GM19238 (cell line): ENCODE data around the gene STON1.
"Not testable (repeated sequence)": the region's sequence is repeated elsewhere in the genome, so short reads cannot be mapped to it uniquely, and the experiment has no call there.

Source experiments
- DNase-seq: peaks from one replicate; pipeline ENCODE4 v3.0.0; 2011; ENCODE audit warnings: low spot score; ENCODE audit not compliant: insufficient read length

Gene STON1, protein sequence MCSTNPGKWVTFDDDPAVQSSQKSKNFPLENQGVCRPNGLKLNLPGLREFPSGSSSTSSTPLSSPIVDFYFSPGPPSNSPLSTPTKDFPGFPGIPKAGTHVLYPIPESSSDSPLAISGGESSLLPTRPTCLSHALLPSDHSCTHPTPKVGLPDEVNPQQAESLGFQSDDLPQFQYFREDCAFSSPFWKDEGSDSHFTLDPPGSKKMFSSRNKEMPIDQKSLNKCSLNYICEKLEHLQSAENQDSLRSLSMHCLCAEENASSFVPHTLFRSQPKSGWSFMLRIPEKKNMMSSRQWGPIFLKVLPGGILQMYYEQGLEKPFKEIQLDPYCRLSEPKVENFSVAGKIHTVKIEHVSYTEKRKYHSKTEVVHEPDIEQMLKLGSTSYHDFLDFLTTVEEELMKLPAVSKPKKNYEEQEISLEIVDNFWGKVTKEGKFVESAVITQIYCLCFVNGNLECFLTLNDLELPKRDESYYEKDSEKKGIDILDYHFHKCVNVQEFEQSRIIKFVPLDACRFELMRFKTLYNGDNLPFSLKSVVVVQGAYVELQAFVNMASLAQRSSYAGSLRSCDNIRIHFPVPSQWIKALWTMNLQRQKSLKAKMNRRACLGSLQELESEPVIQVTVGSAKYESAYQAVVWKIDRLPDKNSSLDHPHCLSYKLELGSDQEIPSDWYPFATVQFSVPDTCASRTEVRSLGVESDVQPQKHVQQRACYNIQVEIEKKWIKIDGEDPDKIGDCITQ

DNA sequence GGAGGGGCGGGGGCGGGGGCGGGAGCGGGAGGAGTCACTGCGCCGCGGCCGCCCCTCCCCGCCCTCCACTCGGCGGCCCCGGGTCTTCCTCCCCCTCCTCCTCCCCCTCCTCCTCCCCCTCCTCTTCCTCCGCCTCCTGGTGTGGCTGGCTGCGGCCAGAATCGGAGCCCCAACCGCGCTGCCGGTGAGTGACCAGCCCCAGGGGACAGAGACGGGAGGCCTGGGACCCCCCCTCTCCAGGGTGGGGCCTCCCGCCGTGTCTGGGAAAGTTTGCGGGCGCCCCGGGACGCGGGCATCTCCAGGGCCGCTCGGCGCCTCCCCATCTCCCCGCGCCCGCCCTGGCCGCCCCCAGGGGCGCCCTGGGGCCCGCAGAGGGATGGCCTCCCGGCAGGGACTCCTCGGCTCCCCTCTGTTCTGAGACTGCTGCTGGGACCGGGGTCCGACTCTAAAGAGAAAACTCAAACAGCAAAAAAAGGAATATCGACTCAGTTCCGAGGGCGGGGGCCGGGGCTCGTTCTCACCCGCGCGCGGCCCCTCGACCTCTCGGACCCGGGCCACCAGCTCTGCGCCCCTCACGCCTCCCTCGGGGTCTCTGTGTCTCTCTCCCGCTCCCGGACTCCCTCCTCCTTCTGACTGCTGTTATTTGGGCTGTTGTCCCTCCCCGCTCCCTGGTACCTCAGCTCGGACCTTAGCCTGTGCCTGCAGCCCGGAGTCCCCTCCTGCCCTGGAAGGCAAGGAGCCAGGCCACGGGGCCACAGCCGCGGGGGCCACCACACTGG lies at the start of gene STON1:
TSS of gene STON1 (plus strand) at position 122 of the 779 bp plus-strand sequence. CDS start 50,480 bp downstream, outside the sequence.
- DNase-seq = peak; percentile 27

DNA sequence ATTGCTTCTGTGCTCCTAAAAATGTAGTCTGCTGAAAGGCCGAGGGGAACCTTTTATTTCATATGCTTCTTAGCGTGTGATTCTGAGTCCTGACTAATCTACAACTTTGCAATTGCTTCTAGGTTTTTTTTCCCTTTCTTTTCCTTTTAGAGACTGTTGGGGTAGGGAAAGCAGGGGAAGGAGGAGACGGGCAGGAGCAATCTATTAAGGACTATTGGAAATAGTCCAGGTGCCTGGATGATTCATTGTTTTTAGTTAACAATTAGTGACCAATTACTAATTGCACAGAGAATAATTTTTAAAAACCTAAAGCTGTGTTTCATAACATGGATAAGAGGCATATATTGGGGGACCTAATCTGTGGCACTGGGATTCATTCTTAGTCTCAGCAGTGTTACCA lies 49.4 kb upstream of the STON1 start:
- no peak for DNase-seq

DNA sequence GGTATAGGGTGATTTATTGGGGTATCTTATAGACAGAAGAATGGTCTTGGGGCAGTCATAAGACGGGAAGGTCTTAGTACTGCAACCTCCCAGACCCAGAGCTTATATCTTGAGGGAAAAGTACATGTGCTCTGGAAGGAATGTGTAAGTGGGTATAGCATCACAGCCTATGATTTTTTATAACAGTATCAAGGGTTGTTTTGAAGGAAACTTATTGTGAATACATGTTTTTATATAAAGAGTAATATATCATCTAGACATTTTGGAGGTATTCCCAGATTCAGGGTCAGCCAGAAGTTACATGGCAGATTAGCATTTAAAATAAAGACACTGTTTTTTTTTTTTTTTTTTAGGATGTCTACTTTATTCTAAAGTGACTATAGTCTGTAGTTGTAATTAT lies 47.6 kb upstream of the STON1 start:
- no peak for DNase-seq

DNA sequence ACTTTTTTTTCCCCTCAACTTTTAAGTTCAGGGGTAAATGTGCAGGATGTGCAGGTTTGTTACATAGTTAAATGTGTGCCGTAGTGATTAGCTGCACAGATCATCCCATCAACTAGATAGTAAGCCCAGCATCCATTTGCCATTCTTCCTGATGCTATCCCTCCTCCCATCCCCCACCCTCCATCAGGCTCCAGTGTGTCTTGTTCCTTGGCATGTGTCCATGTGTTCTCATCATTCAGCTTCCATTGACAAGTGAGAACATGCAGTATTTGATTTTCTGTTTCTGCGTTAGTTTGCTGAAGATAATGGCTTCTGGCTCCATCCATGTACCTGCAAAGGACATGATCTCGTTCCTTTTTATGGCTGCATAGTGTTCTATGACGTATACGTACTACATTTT lies 47.2 kb upstream of the STON1 start:
- no peak for DNase-seq

DNA sequence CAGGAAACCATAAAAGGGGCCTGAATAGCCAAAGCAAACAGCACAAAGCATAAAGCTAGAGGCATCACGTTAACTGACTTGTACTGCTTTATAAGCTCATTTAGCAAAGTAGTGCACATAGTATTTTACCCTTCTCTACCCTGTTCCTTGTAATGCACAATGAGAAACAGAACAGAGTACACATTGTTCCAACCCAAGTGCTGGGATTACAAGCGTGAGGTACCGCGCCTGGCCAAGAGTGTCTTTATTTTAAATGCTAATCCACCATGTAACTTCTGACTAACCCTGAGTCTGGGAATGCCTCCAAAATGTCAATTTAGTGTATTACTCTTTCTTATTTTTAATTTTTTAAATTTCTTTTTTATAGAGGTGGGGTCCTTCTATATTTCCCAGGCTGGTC lies 46.4 kb upstream of the STON1 start:
- no peak for DNase-seq

DNA sequence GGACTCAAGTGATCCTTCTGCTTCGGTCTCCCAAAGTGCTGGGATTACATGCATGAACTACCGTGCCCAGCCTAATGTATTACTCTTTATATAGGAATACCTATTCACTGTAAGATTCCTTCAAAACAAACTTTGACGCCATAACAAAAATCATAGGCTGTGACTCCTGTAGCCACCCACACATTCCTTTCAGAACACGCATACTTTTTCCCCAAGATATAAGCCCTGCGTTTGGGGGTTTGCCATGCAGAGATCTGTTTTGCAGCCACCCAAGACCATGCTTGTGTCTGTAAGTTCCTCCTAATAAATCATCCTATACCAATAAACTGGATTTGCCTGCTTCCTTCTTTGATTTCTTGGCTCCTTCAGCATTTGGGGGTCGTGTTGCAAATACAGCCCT lies 46.0 kb upstream of the STON1 start:
- DNase-seq = no peak

DNA sequence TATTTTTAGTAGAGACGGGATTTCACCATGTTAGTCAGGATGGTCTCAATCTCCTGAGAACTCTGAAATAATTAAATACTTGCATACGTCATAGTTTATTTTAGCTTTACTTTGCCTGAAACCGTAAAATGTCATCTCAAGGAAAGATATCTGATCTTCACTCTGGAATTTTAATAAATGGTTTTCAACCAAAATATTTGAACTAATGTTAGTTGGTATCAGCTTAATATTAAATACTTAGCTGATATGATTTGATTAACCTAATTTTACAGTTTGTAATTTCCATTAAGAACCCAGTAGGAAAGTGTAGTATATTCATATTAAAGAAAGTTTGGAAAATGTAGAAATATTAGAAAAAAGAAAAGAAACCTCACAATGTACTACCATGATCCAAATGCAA lies 41.4 kb upstream of the STON1 start:
- DNase-seq = no peak

DNA sequence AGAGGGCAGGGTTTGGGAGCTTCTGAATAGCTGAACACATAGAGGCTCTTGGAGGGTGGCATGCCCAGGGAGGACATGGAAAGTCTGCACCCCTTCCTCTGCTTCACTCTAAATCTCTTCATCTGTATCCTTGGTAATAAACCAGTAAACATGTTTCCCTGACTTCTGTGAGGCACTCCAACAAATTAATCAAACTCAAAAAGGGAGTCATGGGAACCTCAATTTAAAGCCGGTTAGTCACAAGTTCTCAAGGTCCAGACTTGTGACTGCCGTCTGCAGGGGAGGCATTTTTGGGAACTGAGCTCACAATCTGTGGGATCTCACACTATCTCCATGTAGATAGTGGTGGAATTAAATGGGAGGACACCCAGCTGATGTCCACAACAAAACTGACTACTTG lies 33.1 kb upstream of the STON1 start:
- DNase-seq = no peak

DNA sequence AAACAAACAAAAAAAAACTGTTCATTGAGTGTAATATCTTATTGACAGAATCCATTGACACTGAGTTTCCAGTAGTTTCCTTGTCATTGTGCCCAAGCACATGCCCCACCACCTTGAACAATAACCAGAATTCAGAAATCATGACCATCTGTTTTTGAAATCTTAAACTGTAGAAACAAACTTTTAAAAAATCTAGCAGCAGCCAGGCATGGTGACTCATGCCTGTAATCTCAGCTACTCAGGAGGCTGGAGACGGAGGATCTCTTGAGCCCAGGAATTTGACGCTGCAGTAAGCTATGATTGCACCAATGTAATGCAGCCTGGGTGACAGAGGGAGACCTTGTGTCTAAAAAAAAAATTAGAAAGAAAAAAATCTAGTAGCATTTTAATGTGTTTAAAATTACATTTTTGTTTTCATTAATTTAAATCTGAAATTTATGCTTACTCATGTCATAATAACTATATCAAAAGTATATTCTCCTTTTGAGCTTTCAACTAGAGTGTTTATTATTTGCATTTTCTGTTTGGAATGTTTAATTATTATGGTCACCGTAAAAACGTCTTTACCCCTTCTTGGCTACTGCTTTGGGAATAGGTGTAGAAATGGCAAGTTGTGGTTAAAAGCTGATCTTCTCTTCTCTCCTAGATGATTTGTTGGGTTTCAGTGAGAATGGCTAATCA lies 25.2 kb upstream of the STON1 start:
- DNase-seq = no peak

DNA sequence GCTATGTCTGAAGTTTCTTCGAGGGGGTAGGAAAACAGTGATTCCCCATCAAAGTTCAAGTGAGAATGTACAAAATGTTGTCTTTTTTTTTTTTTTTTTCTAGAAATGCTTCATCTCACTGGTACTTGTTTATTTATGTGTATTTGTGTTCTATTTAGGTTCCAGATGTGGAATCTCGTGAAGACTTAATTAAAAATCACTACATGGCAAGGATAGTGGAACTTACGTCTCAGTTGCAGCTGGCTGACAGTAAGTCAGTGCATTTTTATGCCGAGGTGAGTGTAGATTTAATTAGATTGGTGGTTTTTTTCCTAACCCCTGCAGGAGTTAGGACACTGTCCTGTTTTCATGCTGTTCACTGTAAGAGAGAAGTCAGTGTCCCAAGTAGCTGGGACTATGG lies 22.8 kb upstream of the STON1 start:
- no peak for DNase-seq

DNA sequence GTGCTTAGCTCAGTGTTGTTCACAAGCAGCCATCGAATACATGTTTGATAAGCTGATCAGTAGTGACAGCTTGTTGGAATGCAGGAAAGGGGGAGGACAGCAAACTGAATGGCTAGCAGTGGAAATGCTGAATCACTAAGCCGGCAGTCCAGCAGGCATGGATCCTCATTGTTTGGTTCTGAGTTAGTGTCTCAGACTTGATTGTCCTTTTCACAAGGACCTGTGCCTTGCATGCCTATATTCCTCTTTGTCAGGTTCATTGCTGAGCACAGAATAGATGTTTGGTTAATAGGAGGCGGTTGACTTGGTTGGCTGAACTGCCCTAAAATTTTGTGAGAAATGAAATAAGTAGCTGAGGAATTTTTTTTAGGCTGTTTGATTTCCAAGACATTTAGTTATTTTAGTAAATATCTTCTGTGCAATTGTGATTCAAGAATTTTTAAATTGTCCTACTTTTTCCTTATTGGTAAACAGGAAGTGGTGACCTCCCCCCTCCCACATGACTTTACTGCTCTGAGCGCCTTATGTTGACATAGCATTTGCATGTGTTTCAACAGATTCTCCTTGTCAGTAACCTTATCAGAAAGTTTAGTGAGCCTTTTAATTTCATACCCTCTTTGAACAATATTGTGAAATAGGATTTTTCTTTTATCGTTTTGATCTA lies 21.4 kb upstream of the STON1 start:
- DNase-seq = no peak

DNA sequence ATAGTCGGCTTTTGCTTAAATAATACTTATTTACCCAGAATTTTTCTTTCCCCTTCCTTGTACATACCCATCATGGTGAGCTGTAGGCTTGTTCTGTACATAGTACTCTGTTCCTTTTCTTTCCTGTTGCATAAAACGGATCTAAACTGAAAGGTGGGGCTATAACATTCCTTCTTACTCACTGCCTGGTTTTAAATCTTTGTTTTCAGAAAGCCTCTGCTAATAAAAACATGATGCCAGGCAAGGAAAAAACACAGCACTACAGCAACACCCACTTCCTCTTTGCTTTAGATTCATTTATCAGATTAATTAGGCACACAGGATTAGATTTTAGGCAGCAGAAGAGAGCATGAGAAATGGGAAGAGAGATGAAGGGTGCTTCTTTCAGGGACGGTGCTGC lies 19.6 kb upstream of the STON1 start:
- DNase-seq = no peak

DNA sequence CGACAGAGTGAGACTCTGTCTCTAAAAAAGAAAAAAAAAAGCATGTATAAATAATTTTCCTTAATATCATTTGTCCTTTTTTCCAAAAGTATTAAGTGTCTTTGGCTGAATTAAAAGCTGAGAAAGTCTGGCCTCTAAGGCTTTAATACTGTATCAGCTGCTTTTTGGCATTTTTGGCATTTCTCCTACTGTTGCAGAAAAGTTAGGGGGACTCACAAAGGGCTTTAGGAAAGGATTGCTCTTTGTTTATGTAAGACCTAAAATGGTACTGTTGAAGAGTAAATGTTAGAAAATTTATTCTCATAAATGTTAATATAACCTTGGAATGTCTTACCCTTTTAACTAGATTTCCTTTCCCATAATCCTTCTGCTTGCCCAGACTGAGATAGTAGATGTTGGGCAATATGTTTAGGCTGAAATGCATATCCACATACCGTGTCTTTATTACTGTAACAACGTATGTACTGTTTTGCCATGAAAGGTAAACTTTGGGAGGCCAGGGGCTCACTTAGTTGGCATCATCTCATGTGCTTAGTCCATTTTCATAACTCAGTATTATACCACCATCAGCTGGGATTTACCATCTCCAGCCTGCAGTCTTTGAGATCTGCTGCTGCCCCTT lies 18.0 kb upstream of the STON1 start:
- DNase-seq = no peak

DNA sequence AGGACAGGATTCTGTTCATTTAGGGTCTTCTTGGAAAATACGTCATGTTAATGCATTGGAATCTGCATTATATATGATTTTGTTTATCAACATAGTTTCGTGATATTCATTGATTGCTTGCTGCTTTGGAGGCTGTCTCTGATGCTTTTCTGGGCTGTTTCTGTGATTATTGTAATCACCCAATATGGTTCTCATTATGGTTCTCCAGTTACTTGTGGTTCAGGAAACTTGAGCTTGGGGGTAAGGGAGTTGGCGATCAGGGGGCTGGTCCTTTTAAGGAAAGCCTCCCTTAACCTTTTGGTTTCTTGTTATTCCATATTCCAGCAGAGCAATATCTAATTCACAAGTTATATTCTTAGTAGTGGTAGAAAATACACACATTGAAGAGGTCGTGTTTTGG lies 17.4 kb upstream of the STON1 start:
- DNase-seq = no peak

DNA sequence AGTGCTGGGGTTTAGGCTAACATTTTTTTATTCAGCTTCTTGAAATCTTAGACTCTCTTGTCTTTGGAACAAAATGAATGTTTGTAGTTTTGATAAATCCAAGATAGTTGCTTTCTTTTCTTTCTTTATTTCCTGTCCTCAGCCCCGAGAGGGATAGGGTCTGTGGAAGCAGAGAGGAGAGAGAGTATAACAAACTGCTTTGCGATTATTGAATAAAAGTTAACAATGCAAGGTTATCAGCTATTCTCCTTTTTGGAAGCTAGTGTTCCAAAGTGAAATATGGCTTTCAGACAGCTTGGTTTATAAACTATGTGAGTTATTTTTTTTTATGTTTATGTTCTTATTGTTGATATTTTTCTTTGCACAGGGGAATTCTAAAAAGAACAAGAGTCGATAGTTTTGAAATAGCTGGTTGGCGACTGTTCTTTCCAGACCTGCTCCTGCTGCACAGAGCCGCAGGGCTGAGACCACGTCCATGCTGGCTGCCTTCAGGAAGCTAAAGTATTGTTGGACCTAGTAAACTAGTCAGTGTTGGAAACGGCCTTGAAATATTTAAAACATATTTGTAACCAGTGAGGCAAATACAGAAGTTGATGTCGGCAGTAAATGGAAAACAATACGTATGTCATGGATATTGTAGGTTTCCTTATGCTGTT lies 15.5 kb upstream of the STON1 start:
- no peak for DNase-seq

DNA sequence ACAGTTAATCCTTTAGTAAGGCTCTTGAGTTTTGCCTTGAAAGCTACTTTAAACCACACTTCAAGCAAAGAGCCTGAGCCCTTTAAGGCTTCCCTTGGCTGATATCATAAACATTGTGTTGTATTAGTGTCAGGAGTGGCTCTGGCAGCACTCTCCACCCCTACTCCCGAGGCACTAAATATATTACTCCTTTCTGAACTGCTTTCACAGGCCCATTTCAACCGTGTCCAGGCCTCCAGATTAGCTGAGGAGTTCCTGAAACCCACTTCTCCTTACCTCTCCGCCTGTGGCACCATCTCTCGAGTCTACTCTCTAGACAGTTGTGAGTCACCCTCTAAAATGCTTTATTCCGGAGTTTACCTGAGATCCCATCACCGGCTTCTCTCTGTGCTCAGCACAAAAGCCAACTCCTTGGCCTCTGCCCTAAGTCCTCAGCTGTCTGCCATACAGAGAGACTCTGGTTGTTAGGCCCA lies 14.4 kb upstream of the STON1 start:
- DNase-seq = no peak

DNA sequence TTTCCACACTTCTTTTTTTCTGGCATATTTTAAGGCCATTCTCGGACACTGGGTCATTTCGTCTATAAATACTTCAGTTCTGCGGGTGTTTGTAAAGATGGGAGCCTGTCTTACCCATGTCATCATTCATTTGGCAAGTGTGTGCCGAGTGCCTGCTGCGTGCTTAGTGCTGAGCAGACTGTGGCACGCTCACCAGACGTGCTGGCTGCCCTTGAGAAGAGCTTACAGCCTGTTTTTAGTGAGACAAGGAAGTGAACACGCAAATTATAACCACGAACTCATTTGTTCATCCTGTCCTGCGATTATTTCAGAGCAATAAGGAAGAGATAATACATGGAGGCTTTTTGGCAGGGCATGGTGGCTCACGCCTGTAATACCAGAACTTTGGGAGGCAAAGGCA lies 10.4 kb upstream of the STON1 start:
- no peak for DNase-seq

DNA sequence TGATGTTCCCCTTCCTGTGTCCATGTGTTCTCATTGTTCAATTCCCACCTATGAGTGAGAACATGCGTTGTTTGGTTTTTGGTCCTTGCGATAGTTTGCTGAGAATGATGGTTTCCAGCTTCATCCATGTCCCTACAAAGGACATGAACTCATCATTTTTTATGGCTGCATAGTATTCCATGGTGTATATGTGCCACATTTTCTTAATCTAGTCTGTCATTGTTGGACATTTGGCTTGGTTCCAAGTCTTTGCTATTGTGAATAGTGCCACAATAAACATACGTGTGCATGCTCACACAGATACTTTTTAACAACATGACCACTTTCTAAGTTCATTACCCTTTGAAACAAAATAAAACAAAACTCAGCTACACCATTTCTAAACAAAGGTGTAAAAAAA lies 5.2 kb upstream of the STON1 start:
- DNase-seq = not testable (repeated sequence)

DNA sequence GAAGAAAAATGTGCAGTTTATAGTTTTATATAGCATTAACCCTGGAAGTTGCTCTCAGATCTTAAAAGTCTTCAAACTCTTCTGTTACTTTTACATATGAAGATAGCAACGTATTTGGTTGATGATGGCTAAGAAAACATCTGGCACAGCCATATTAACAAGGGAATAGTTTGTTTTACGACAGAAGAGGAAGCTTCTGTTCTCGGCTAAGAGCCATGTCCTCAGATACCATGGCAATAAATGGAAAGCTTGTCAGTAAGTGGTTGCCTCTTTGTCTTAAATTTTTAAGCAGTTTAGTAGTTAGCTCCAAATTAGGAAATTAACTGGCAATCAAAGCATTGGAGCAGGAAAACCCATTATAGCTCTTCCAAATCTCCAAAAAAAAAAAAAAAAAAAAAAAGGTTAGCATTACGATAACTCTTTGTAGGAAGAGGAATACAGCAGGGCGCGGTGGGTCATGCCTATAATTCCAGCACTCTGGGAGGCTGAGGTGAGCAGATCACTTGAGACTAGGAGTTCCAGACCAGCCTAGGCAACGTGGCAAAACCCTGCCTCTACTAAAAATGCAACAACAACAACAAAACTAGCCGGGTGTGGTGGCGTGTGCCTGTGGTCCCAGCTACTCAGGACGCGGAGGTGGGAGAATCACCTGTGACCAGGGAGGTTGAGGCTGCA lies 4.5 kb upstream of the STON1 start:
- DNase-seq = no peak
